Neural cell (in vitro differentiated cells): Measurements from ENCODE around the gene SLC38A3. TPM values are rescaled to one million over a fixed set of nuclear protein-coding genes. Genes with fewer than 3 reads are reported as not detected.

Experiments
- H2AFZ ChIP-seq: fragments of 200-600, 300-800 bp; sonication (generic), shearing (Covaris generic); 2 replicates; pipeline ENCODE4 v1.6.0; 2014; ENCODE audit warnings: low read depth, mild to moderate bottlenecking, antibody characterized with exemption, low read length, moderate library complexity
- H3F3A ChIP-seq: fragments of 200-600 bp; shearing (Covaris generic); 2 replicates; pipeline ENCODE4 v1.6.1; 2016; ENCODE audit warnings: mild to moderate bottlenecking, moderate library complexity, mixed read lengths, antibody characterized with exemption, low read length; ENCODE audit not compliant: insufficient read depth, poor library complexity, severe bottlenecking
- H3K27ac ChIP-seq: fragments of 200-600, 300-800 bp; sonication (generic), shearing (Covaris generic); 2 replicates; pipeline ENCODE4 v1.5.1; 2014; ENCODE audit warnings: mild to moderate bottlenecking, low read length, moderate library complexity
- H3K27me3 ChIP-seq: fragments of 300-800, 200-600 bp; sonication (generic), shearing (Covaris generic); 2 replicates; pipeline ENCODE4 v1.6.0; 2014; ENCODE audit warnings: mild to moderate bottlenecking, low read depth, low read length, moderate library complexity; ENCODE audit not compliant: insufficient read depth
- H3K36me3 ChIP-seq: fragments of 300-800, 200-600 bp; sonication (generic), shearing (Covaris generic); 2 replicates; pipeline ENCODE4 v1.5.1; 2014; ENCODE audit warnings: mild to moderate bottlenecking, antibody characterized with exemption, low read length, moderate library complexity; ENCODE audit not compliant: insufficient read depth
- H3K4me2 ChIP-seq: fragments of 300-800, 200-600 bp; sonication (generic), shearing (Covaris generic); 2 replicates; pipeline ENCODE4 v1.6.0; 2014; ENCODE audit warnings: mild to moderate bottlenecking, low read length
- H3K4me3 ChIP-seq: fragments of 300-800, 200-600 bp; sonication (generic), shearing (Covaris generic); 2 replicates; pipeline ENCODE4 v1.5.1; 2014; ENCODE audit warnings: mild to moderate bottlenecking, low read length, moderate library complexity
- H3K79me2 ChIP-seq: fragments of 200-600 bp; shearing (Covaris generic); replicated peaks from 2 replicates; pipeline ENCODE4 v1.6.0; 2014; ENCODE audit warnings: mild to moderate bottlenecking, low read length, moderate library complexity; ENCODE audit not compliant: insufficient read depth
- H3K9ac ChIP-seq: fragments of 300-800, 200-600 bp; sonication (generic), shearing (Covaris generic); 2 replicates; pipeline ENCODE4 v1.6.1; 2016; ENCODE audit warnings: mild to moderate bottlenecking, low read length, mixed read lengths
- H3K9me2 ChIP-seq: fragments of 200-600 bp; shearing (Covaris generic); 2 replicates; pipeline ENCODE4 v1.6.1; 2016; ENCODE audit warnings: mild to moderate bottlenecking, low read length, mixed read lengths; ENCODE audit not compliant: insufficient read depth
- H3K9me3 ChIP-seq: fragments of 200-600, 300-800 bp; sonication (generic), shearing (Covaris generic); 2 replicates; pipeline ENCODE4 v1.6.1; 2016; ENCODE audit warnings: mild to moderate bottlenecking, mixed run types, low read length, moderate library complexity, mixed read lengths
- H4K20me1 ChIP-seq: fragments of 200-600 bp; shearing (Covaris generic); 2 replicates; pipeline ENCODE4 v1.6.1; 2016; ENCODE audit warnings: mild to moderate bottlenecking, mixed run types; ENCODE audit not compliant: insufficient read depth
- CTCF ChIP-seq: fragments of 450-650 bp; IDR thresholded peaks from 2 replicates; pipeline ENCODE4 v1.5.1; 2014; ENCODE audit warnings: antibody characterized with exemption, mild to moderate bottlenecking, moderate library complexity; ENCODE audit not compliant: poor library complexity, severe bottlenecking
- EP300 ChIP-seq: fragments of 450-650 bp; conservative IDR thresholded peaks from 2 replicates; pipeline ENCODE4 v1.6.1; 2014; ENCODE audit warnings: antibody characterized with exemption, mild to moderate bottlenecking, moderate library complexity; ENCODE audit not compliant: poor library complexity, severe bottlenecking
- EZH2 ChIP-seq: fragments of 200-600, 300-800 bp; shearing (Covaris generic), sonication (generic); IDR thresholded peaks from 2 replicates; pipeline ENCODE4 v1.6.1; 2014; ENCODE audit warnings: antibody characterized with exemption, low read length, borderline replicate concordance, mild to moderate bottlenecking; ENCODE audit not compliant: insufficient read depth, poor library complexity, severe bottlenecking
- MXI1 ChIP-seq: fragments of 450-650 bp; conservative IDR thresholded peaks from 2 replicates; pipeline ENCODE4 v1.6.1; 2014; ENCODE audit warnings: antibody characterized with exemption, mild to moderate bottlenecking; ENCODE audit not compliant: poor library complexity, severe bottlenecking
- POLR2AphosphoS5 ChIP-seq: IDR thresholded peaks from 2 replicates; pipeline ENCODE4 v1.6.1; 2012
- RAD21 ChIP-seq: fragments of 450-650 bp; conservative IDR thresholded peaks from 2 replicates; pipeline ENCODE4 v1.6.1; 2014; ENCODE audit warnings: antibody characterized with exemption, mild to moderate bottlenecking, moderate library complexity
- REST ChIP-seq: IDR thresholded peaks from 2 replicates; pipeline ENCODE4 v1.6.1; 2012; ENCODE audit warnings: borderline replicate concordance
- SMC3 ChIP-seq: fragments of 450-650 bp; conservative IDR thresholded peaks from 2 replicates; pipeline ENCODE4 v1.6.1; 2014; ENCODE audit warnings: antibody characterized with exemption, mild to moderate bottlenecking, moderate library complexity; ENCODE audit not compliant: poor library complexity
- TAF1 ChIP-seq: IDR thresholded peaks from 2 replicates; pipeline ENCODE4 v1.6.1; 2012; ENCODE audit warnings: low read depth
- polyA plus RNA-seq: library from polyadenylated mRNA; depleted of rRNA; stranded (reverse); fragments of >200 nt; gene quantifications from 2 replicates; pipeline ENCODE4 v1.2.3, GENCODE V29; 2014

Gene SLC38A3
- polyA plus RNA-seq, 1 donor from 2014 or later: not detected

- Histone ChIP-seq H3K9me3 (no peaks in the 10 kb centered on the region), H3K36me3 (peaks cover 6% of the 10 kb centered on the region), H3K4me2 (no peak overlapping the region), H3F3A (no peaks in the 10 kb centered on the region), H3K27me3 (no peaks in the 10 kb centered on the region), H2AFZ (no peak overlapping the region), H3K79me2 (no peaks in the 10 kb centered on the region), H3K27ac (no peak overlapping the region), H3K4me3 (no peak overlapping the region), H3K9ac (no peak overlapping the region), H3K9me2 (no peaks in the 10 kb centered on the region), H4K20me1 (no peaks in the 10 kb centered on the region)
- TF ChIP-seq SMC3: no peak
These were observed 22.5 kb upstream of the SLC38A3 start for GRCh38 chr3:50182533-50183099.

GRCh38 chr3:50183755-50184154 lies 21.3 kb upstream of the SLC38A3 start:
- Histone ChIP-seq H3K27me3 (no peaks in the 10 kb centered on the region), H3K27ac (no peak overlapping the region), H3K79me2 (no peaks in the 10 kb centered on the region), H3K36me3 (peaks cover 6% of the 10 kb centered on the region), H3F3A (no peaks in the 10 kb centered on the region), H3K9ac (no peak overlapping the region), H2AFZ (no peak overlapping the region), H3K4me3 (no peak overlapping the region), H4K20me1 (no peaks in the 10 kb centered on the region), H3K9me3 (no peaks in the 10 kb centered on the region), H3K9me2 (no peaks in the 10 kb centered on the region), H3K4me2 (no peak overlapping the region)
- TF ChIP-seq CTCF (no peak), REST (no peak), MXI1 (no peak), EP300 (no peak), TAF1 (no peak), EZH2 (no peak), SMC3 (no peak), POLR2AphosphoS5 (no peak), RAD21 (no peak)
